ENCODE measurements around the gene ANAPC7.
A peak's percentile ranks its signal among the peaks of the same experiment; 100 is the strongest.
"Not testable (repeated sequence)": the region's sequence is repeated elsewhere in the genome, so short reads cannot be mapped to it uniquely, and the experiment has no call there.

Gene ANAPC7

GRCh38 chr12:110449799-110450497 is 46.4 kb upstream of the ANAPC7 start, which contains the start of gene ARPC3 (continued):
- no peak for TF ChIP-seq CSRNP3 (CRISPR knock-in tag; IDR thresholded peaks at IDR 0.05)
- no peak for TF ChIP-seq PPARA (CRISPR knock-in tag; IDR thresholded peaks at IDR 0.05; ENCODE audit: borderline replicate concordance)
- TF ChIP-seq ZFP3 (CRISPR knock-in tag; IDR thresholded peaks at IDR 0.05), result no peak
- TF ChIP-seq BACH2 (CRISPR knock-in tag; IDR thresholded peaks at IDR 0.05; ENCODE audit: borderline replicate concordance), result no peak
- TF ChIP-seq ZC3H10 (CRISPR knock-in tag; IDR thresholded peaks at IDR 0.05), result no peak
- no peak for TF ChIP-seq TOX (CRISPR knock-in tag; IDR thresholded peaks at IDR 0.05; ENCODE audit: borderline replicate concordance)
- no peak for TF ChIP-seq ARNTL (CRISPR knock-in tag; IDR thresholded peaks at IDR 0.05; ENCODE audit: borderline replicate concordance, low read depth)

GRCh38 chr12:110444455-110444854 is 40.9 kb upstream of the ANAPC7 start:
- ATAC-seq, result no peak
- TF ChIP-seq ESRRG (CRISPR knock-in tag; IDR thresholded peaks at IDR 0.05) (no peak), TOX (CRISPR knock-in tag; IDR thresholded peaks at IDR 0.05; ENCODE audit: borderline replicate concordance) (no peak), ISL1 (CRISPR knock-in tag; IDR thresholded peaks at IDR 0.05) (peak; percentile 85), TCF4 (CRISPR knock-in tag; IDR thresholded peaks at IDR 0.05; ENCODE audit: borderline replicate concordance) (no peak), RARB (CRISPR knock-in tag; IDR thresholded peaks at IDR 0.05) (no peak), BACH2 (CRISPR knock-in tag; IDR thresholded peaks at IDR 0.05; ENCODE audit: borderline replicate concordance) (no peak), SNAI2 (CRISPR knock-in tag; IDR thresholded peaks at IDR 0.05) (no peak)
- TF ChIP-seq, protein P1, sequence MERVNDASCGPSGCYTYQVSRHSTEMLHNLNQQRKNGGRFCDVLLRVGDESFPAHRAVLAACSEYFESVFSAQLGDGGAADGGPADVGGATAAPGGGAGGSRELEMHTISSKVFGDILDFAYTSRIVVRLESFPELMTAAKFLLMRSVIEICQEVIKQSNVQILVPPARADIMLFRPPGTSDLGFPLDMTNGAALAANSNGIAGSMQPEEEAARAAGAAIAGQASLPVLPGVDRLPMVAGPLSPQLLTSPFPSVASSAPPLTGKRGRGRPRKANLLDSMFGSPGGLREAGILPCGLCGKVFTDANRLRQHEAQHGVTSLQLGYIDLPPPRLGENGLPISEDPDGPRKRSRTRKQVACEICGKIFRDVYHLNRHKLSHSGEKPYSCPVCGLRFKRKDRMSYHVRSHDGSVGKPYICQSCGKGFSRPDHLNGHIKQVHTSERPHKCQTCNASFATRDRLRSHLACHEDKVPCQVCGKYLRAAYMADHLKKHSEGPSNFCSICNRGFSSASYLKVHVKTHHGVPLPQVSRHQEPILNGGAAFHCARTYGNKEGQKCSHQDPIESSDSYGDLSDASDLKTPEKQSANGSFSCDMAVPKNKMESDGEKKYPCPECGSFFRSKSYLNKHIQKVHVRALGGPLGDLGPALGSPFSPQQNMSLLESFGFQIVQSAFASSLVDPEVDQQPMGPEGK (CRISPR knock-in tag; IDR thresholded peaks at IDR 0.05; ENCODE audit: borderline replicate concordance), result no peak

DNA sequence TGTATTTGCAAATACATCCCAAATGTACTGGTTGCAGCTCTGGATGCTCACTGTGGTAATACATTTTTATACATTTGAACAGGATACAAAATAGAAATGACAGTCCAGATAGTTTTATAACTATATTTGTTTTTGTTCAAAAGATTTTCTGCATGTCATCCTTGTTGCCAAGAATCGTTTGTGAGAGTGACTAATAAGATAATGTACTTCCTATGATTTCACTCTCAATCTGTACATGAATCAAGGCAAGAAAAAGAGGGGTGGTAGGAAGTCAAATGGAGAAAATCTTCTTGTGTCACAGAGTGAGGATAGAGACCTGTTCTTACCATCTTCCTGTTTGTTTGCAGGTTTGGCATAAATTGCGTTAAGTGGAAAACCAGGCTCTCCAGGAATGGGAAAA is 32.7 kb upstream of the ANAPC7 start:
- no peak for TF ChIP-seq ZNF70 (CRISPR knock-in tag; IDR thresholded peaks at IDR 0.05)
- ATAC-seq, result no peak

- TF ChIP-seq ZFP30 (CRISPR knock-in tag; IDR thresholded peaks at IDR 0.05) (no peak), BACH2 (CRISPR knock-in tag; IDR thresholded peaks at IDR 0.05; ENCODE audit: borderline replicate concordance) (no peak), ZNF8 (CRISPR knock-in tag; IDR thresholded peaks at IDR 0.05) (no peak), ARNTL (CRISPR knock-in tag; IDR thresholded peaks at IDR 0.05; ENCODE audit: borderline replicate concordance, low read depth) (no peak), CSDC2 (CRISPR knock-in tag; IDR thresholded peaks at IDR 0.05) (no peak), ZFP3 (CRISPR knock-in tag; IDR thresholded peaks at IDR 0.05) (no peak), ISL1 (CRISPR knock-in tag; IDR thresholded peaks at IDR 0.05) (no peak), CSRNP3 (CRISPR knock-in tag; IDR thresholded peaks at IDR 0.05) (no peak), ZNF70 (CRISPR knock-in tag; IDR thresholded peaks at IDR 0.05) (no peak), PPARA (CRISPR knock-in tag; IDR thresholded peaks at IDR 0.05; ENCODE audit: borderline replicate concordance) (no peak), ZNF565 (CRISPR knock-in tag; conservative IDR thresholded peaks at IDR 0.05; ENCODE audit: low read depth) (no peak), RARB (CRISPR knock-in tag; IDR thresholded peaks at IDR 0.05) (no peak)
- TF ChIP-seq, protein P2, sequence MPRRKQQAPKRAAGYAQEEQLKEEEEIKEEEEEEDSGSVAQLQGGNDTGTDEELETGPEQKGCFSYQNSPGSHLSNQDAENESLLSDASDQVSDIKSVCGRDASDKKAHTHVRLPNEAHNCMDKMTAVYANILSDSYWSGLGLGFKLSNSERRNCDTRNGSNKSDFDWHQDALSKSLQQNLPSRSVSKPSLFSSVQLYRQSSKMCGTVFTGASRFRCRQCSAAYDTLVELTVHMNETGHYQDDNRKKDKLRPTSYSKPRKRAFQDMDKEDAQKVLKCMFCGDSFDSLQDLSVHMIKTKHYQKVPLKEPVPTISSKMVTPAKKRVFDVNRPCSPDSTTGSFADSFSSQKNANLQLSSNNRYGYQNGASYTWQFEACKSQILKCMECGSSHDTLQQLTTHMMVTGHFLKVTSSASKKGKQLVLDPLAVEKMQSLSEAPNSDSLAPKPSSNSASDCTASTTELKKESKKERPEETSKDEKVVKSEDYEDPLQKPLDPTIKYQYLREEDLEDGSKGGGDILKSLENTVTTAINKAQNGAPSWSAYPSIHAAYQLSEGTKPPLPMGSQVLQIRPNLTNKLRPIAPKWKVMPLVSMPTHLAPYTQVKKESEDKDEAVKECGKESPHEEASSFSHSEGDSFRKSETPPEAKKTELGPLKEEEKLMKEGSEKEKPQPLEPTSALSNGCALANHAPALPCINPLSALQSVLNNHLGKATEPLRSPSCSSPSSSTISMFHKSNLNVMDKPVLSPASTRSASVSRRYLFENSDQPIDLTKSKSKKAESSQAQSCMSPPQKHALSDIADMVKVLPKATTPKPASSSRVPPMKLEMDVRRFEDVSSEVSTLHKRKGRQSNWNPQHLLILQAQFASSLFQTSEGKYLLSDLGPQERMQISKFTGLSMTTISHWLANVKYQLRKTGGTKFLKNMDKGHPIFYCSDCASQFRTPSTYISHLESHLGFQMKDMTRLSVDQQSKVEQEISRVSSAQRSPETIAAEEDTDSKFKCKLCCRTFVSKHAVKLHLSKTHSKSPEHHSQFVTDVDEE (CRISPR knock-in tag; IDR thresholded peaks at IDR 0.05), result no peak
- TF ChIP-seq, protein P3, sequence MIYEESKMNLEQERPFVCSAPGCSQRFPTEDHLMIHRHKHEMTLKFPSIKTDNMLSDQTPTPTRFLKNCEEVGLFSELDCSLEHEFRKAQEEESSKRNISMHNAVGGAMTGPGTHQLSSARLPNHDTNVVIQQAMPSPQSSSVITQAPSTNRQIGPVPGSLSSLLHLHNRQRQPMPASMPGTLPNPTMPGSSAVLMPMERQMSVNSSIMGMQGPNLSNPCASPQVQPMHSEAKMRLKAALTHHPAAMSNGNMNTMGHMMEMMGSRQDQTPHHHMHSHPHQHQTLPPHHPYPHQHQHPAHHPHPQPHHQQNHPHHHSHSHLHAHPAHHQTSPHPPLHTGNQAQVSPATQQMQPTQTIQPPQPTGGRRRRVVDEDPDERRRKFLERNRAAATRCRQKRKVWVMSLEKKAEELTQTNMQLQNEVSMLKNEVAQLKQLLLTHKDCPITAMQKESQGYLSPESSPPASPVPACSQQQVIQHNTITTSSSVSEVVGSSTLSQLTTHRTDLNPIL (CRISPR knock-in tag; IDR thresholded peaks at IDR 0.05; ENCODE audit: low read depth), result no peak
- TF ChIP-seq, protein P4, sequence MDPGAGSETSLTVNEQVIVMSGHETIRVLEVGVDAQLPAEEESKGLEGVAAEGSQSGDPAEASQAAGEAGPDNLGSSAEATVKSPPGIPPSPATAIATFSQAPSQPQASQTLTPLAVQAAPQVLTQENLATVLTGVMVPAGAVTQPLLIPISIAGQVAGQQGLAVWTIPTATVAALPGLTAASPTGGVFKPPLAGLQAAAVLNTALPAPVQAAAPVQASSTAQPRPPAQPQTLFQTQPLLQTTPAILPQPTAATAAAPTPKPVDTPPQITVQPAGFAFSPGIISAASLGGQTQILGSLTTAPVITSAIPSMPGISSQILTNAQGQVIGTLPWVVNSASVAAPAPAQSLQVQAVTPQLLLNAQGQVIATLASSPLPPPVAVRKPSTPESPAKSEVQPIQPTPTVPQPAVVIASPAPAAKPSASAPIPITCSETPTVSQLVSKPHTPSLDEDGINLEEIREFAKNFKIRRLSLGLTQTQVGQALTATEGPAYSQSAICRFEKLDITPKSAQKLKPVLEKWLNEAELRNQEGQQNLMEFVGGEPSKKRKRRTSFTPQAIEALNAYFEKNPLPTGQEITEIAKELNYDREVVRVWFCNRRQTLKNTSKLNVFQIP (CRISPR knock-in tag; IDR thresholded peaks at IDR 0.05; ENCODE audit: borderline replicate concordance, low read depth), result no peak
- ATAC-seq, result no peak
Measured at GRCh38 chr12:110431957-110432587, 28.6 kb upstream of the ANAPC7 start.

DNA sequence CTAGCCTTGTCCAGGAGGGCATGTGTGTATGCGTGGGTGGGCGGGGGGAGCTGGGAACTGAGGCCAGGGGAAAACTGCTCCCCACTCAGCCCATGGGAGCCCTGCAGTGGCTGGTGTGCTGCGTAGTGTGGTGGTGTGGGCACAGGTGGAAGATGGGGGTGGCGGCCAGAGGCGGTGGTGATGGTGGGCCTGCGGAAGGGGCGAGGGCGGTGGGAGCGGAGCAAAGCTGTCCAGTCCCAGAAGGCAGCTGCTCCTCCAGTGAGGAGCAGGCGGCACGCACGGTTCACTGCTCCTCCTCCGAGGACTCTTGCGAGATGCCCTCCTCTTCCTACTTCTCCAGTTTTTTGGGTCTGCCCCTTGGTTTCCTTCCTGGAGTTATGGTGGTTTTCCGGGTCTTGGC is 26.2 kb upstream of the ANAPC7 start:
- ATAC-seq, result not testable (repeated sequence)
